Hepatocyte (in vitro differentiated cells): ENCODE measurements around the gene MAP2. TPM values are rescaled to one million over a fixed set of nuclear protein-coding genes. Genes with fewer than 3 reads are reported as not detected.

Source experiments
- DNase-seq: peaks from one replicate; pipeline ENCODE4 v3.0.0-alpha.2; 2016; ENCODE audit warnings: low spot score
- H2AFZ ChIP-seq: fragments of 200-600 bp; sonication (generic); 2 replicates; pipeline ENCODE4 v1.6.0; 2016; ENCODE audit warnings: antibody characterized with exemption, mild to moderate bottlenecking
- H3K27ac ChIP-seq: fragments of 200-600 bp; sonication (generic); 2 replicates; pipeline ENCODE4 v1.5.1; 2016; ENCODE audit warnings: mild to moderate bottlenecking
- H3K27me3 ChIP-seq: fragments of 200-600 bp; sonication (generic); 2 replicates; pipeline ENCODE4 v1.6.1; 2016
- H3K36me3 ChIP-seq: fragments of 200-600 bp; sonication (generic); replicated peaks from 2 replicates; pipeline ENCODE4 v1.5.1; 2016; ENCODE audit warnings: low read depth; ENCODE audit not compliant: insufficient read depth
- H3K4me1 ChIP-seq: fragments of 200-600 bp; sonication (generic); 2 replicates; pipeline ENCODE4 v1.5.1; 2016; ENCODE audit warnings: mild to moderate bottlenecking, moderate library complexity; ENCODE audit not compliant: insufficient read depth
- H3K4me2 ChIP-seq: fragments of 200-600 bp; sonication (generic); 2 replicates; pipeline ENCODE4 v1.6.0; 2016
- H3K4me3 ChIP-seq: fragments of 200-600 bp; sonication (generic); 2 replicates; pipeline ENCODE4 v1.5.1; 2016; ENCODE audit warnings: mild to moderate bottlenecking
- H3K79me2 ChIP-seq: fragments of 200-600 bp; sonication (generic); 2 replicates; pipeline ENCODE4 v1.6.0; 2017; ENCODE audit warnings: mild to moderate bottlenecking
- H3K9me2 ChIP-seq: fragments of 200-600 bp; sonication (generic); replicated peaks from 2 replicates; pipeline ENCODE4 v1.6.0; 2017; ENCODE audit warnings: mild to moderate bottlenecking; ENCODE audit not compliant: insufficient read depth
- H3K9me3 ChIP-seq: fragments of 200-600 bp; sonication (generic); 2 replicates; pipeline ENCODE4 v1.5.1; 2016; ENCODE audit warnings: low read depth, mild to moderate bottlenecking
- H4K20me1 ChIP-seq: fragments of 200-600 bp; sonication (generic); 2 replicates; pipeline ENCODE4 v1.6.0; 2016; ENCODE audit warnings: mild to moderate bottlenecking; ENCODE audit not compliant: insufficient read depth, poor library complexity, severe bottlenecking
- EZH2 ChIP-seq: fragments of 200-600 bp; sonication (generic); IDR thresholded peaks from 2 replicates; pipeline ENCODE4 v1.6.1; 2016; ENCODE audit warnings: antibody characterized with exemption, mild to moderate bottlenecking, borderline replicate concordance
- EZH2phosphoT487 ChIP-seq: fragments of 200-600 bp; sonication (generic); IDR thresholded peaks from one replicate; pipeline ENCODE4 v1.6.1; 2018; ENCODE audit warnings: antibody characterized with exemption, mild to moderate bottlenecking, low read depth, moderate library complexity; ENCODE audit not compliant: unreplicated experiment, severe bottlenecking
- WGBS: methylation state at CpG from one replicate; pipeline ENCODE4 v1.1.6; 2016; ENCODE audit warnings: low lambda C conversion rate; ENCODE audit errors: missing lambda C conversion rate; 5-methylcytosine and 5-hydroxymethylcytosine counted together
- polyA plus RNA-seq: library from polyadenylated mRNA; unstranded; fragments of >200 nt; fragmentation: Nextera tagmentation; extraction: Ambion mirVana; gene quantifications from 2 replicates; pipeline ENCODE4 v1.2.1, GENCODE V29; 2016
- total RNA-seq: library from RNA; depleted of rRNA; stranded (reverse); fragments of >200 nt; gene quantifications from 2 replicates; pipeline ENCODE4 v1.2.3, GENCODE V29; 2014
- TF ChIP-seq, protein P1 (sequence below): fragments of 200-600 bp; sonication (generic); IDR thresholded peaks from 2 replicates; pipeline ENCODE4 v1.5.1; 2016; ENCODE audit warnings: antibody characterized with exemption, mild to moderate bottlenecking; ENCODE audit not compliant: poor library complexity

Gene MAP2
- total and polyA plus RNA-seq, 2 experiments from 2014 or later = 4.6 to 5.8 TPM

DNA sequence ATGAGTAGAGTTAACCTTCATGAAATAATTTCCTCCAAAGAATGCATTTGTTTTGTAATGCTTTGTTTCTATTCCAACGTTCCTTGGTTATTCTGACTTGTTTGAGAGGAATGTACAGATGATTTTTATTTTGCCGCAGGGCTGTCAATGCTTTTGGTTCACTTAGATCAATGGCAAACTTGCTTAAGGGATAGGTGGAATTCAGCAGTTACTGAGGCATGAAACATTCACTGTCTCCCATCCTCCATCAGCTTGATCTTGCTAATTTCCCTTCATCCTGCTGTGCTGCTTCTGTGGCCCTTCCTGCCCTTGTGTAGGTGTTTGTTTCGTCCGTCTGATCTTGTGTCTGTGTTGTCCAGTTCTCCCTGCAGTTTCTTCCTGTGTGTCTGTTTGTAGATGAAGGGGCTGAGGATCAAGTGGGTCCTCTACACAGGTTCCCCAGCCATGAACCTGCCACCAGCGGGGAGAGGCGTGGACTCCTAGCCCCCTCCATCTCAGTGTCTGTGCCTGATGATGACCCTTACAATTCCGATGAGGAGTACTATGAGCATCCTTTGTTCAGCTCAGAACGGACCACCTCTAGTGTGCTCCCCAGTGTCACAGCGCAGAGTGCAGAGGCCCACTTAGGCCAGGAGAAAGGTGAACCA is 263.6 kb downstream of the MAP2 start:
- H3K4me2 ChIP-seq = no peak overlapping the region
- no peak overlapping the region for H3K4me3 ChIP-seq
- H3K9me3 ChIP-seq = no peaks in the 10 kb centered on the region
- H3K9me2 ChIP-seq = no peaks in the 10 kb centered on the region
- no peak overlapping the region for H2AFZ ChIP-seq
- no peaks in the 10 kb centered on the region for H3K27me3 ChIP-seq
- WGBS = 87% methylated on average over 9 of the region's 9 CpGs
- TF ChIP-seq EZH2 = no peak
- no peak for TF ChIP-seq EZH2phosphoT487
- TF ChIP-seq, protein P1, sequence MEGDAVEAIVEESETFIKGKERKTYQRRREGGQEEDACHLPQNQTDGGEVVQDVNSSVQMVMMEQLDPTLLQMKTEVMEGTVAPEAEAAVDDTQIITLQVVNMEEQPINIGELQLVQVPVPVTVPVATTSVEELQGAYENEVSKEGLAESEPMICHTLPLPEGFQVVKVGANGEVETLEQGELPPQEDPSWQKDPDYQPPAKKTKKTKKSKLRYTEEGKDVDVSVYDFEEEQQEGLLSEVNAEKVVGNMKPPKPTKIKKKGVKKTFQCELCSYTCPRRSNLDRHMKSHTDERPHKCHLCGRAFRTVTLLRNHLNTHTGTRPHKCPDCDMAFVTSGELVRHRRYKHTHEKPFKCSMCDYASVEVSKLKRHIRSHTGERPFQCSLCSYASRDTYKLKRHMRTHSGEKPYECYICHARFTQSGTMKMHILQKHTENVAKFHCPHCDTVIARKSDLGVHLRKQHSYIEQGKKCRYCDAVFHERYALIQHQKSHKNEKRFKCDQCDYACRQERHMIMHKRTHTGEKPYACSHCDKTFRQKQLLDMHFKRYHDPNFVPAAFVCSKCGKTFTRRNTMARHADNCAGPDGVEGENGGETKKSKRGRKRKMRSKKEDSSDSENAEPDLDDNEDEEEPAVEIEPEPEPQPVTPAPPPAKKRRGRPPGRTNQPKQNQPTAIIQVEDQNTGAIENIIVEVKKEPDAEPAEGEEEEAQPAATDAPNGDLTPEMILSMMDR = no peak
- H4K20me1 ChIP-seq = no peaks in the 10 kb centered on the region
- no peak overlapping the region for H3K27ac ChIP-seq
- H3K36me3 ChIP-seq = no peaks in the 10 kb centered on the region
- no peaks in the 10 kb centered on the region for H3K79me2 ChIP-seq
- no peak for DNase-seq
- H3K4me1 ChIP-seq = no peaks in the 10 kb centered on the region

DNA sequence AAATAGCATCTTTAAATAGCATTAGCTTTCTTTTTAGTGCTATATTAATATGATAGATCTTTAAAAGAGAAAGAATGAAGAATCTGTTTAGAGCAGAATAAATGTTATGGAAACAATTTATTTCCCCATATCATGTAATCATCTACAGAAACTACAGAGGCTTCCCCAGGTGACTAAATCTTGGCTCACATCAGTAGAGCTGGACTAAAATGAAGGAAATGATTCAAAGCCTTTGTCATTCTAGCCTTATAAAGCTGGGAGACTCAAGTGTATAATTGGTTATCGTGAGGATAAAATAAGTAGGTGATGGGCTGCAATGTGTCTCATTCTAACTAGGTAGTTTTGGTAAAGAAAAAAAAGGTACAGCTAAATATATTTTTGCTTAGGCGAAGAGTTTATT is 264.5 kb downstream of the MAP2 start:
- H2AFZ ChIP-seq = no peak overlapping the region
- no peaks in the 10 kb centered on the region for H4K20me1 ChIP-seq
- H3K4me3 ChIP-seq = no peak overlapping the region
- no peaks in the 10 kb centered on the region for H3K4me1 ChIP-seq
- no peaks in the 10 kb centered on the region for H3K9me3 ChIP-seq
- H3K79me2 ChIP-seq = no peaks in the 10 kb centered on the region
- no peak overlapping the region for H3K27ac ChIP-seq
- H3K27me3 ChIP-seq = no peaks in the 10 kb centered on the region
- TF ChIP-seq EZH2 (no peak), EZH2phosphoT487 (no peak)
- TF ChIP-seq, protein P1 = no peak
- no peaks in the 10 kb centered on the region for H3K36me3 ChIP-seq
- no peak for DNase-seq
- WGBS = 95% methylated on average over 2 of the region's 2 CpGs
- no peaks in the 10 kb centered on the region for H3K9me2 ChIP-seq
- no peak overlapping the region for H3K4me2 ChIP-seq

DNA sequence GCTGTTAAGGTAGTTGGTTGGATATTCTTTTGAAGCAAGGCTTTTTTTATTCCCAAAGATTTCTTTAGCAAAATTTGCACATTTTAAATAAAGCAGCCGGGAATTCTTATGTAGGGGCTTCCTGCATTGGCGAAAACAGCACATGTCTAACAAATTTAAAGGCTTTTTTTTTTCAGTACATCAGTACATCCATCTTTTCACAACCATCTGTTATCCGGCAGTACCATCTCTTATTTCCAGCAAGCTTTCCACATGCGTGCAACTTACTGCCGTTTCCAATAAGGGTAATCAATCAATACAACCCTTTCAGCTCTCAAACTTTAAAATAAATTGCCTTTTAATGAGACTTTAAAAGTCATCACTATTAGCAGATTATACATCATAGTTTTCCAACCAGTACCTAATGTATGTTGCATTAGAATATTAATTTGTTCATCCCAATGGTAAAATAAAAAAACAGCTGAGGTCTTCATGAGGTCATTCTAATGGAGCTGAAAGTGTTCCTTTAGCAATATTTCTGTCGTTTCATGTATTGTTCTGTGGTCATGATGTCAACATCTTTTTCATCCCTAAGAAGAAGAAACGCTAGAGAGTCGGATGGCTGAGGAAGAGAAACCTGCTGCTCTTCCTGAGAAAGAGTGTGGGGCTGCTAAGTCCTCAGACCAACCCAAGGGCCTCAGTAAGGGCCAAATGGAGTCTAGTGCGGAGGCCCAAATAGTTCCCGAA is 266.3 kb downstream of the MAP2 start:
- H3K9me2 ChIP-seq = no peaks in the 10 kb centered on the region
- H3K9me3 ChIP-seq = no peaks in the 10 kb centered on the region
- TF ChIP-seq, protein P1 = no peak
- no peak for TF ChIP-seq EZH2phosphoT487
- no peak for TF ChIP-seq EZH2
- no peaks in the 10 kb centered on the region for H3K4me1 ChIP-seq
- 92% methylated on average over 10 of the region's 10 CpGs for WGBS
- no peak overlapping the region for H3K27ac ChIP-seq
- no peaks in the 10 kb centered on the region for H3K79me2 ChIP-seq
- no peak for DNase-seq
- H4K20me1 ChIP-seq = no peaks in the 10 kb centered on the region
- H2AFZ ChIP-seq = no peak overlapping the region
- H3K27me3 ChIP-seq = no peaks in the 10 kb centered on the region
- no peak overlapping the region for H3K4me2 ChIP-seq
- H3K4me3 ChIP-seq = no peak overlapping the region
- no peaks in the 10 kb centered on the region for H3K36me3 ChIP-seq
